Choroid plexus epithelial cell (primary cell): ENCODE data around the gene SEMA3F.

ENCODE experiments used
- DNase-seq: peaks from one replicate; pipeline ENCODE4 v3.0.0-alpha.2; 2010; ENCODE audit warnings: low read depth
- H3K4me3 ChIP-seq: 2 replicates; pipeline ENCODE4 v1.5.1; 2011; ENCODE audit warnings: low read depth, mild to moderate bottlenecking, control low read depth, low read length, moderate library complexity
- TF ChIP-seq, protein P1 (sequence below): conservative IDR thresholded peaks from 2 replicates; pipeline ENCODE4 v1.5.1; 2011; ENCODE audit warnings: low read depth, mild to moderate bottlenecking, control low read depth, inconsistent platforms, low read length, moderate library complexity

Gene SEMA3F

DNA sequence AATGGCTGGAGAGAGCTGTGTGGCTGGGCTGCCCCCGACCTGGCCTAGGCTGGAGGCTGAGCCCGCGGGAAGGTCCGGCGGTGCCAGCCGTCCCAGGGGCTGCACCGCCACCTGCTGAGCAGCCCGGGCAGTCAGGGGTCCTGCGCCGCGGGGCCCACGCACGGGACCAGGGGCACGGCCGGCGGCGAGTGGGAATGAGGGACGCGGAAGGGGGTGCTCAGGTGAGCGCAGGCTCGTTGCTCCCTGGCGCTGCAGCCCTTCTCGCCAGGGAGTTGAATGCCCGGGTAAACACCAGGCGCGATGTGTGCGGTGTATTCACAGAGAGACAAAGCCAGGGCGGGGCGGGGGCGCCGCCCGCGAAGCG lies 666 bp upstream of the SEMA3F start:
- DNase-seq = no peak
- TF ChIP-seq, protein P1, sequence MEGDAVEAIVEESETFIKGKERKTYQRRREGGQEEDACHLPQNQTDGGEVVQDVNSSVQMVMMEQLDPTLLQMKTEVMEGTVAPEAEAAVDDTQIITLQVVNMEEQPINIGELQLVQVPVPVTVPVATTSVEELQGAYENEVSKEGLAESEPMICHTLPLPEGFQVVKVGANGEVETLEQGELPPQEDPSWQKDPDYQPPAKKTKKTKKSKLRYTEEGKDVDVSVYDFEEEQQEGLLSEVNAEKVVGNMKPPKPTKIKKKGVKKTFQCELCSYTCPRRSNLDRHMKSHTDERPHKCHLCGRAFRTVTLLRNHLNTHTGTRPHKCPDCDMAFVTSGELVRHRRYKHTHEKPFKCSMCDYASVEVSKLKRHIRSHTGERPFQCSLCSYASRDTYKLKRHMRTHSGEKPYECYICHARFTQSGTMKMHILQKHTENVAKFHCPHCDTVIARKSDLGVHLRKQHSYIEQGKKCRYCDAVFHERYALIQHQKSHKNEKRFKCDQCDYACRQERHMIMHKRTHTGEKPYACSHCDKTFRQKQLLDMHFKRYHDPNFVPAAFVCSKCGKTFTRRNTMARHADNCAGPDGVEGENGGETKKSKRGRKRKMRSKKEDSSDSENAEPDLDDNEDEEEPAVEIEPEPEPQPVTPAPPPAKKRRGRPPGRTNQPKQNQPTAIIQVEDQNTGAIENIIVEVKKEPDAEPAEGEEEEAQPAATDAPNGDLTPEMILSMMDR = no peak
- no peak overlapping the region for H3K4me3 ChIP-seq

DNA sequence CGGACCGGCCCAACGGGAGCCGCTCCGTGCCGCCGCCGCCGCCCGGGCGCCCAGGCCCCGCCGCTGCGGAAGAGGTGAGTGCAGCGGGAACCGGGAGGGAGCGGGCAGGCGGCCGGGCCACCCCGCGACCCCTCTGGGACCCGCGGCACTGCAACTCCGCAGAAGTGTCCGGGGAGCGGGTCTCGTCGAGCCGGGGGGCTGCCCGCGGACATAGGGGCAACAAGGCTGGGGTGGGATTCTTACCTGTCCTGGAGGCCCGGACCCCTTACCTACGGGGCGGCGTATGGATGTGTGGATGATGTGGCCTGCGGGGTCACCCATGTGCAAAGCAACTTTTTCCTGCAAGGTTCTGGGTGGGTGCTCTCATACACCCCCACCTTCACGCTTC lies 361 bp downstream of the SEMA3F start:
- TF ChIP-seq, protein P1 = no peak
- peak overlapping the region; percentile 44 for H3K4me3 ChIP-seq
- DNase-seq = no peak

DNA sequence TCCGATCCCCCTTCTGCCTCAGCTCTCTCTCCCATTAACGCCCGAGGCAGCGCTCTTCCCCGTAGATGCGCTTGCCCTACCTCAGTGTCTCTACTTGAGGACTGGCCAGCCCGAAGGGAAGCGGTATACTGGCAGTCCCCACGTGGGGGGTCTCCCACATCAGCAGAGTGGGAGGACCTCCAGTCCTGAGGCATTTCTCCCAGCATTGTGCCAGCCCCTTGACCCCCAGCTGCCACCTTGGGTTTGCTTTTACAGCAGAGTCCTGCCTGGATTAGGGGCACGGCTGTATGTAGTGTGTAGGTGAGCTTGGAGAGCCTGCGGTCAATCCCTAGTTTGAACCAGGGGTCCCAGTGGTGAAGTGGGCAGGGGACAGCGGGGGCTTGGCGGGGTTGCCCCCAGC lies 767 bp downstream of the SEMA3F start:
- H3K4me3 ChIP-seq = no peak overlapping the region
- no peak for DNase-seq
- TF ChIP-seq, protein P1 = no peak

DNA sequence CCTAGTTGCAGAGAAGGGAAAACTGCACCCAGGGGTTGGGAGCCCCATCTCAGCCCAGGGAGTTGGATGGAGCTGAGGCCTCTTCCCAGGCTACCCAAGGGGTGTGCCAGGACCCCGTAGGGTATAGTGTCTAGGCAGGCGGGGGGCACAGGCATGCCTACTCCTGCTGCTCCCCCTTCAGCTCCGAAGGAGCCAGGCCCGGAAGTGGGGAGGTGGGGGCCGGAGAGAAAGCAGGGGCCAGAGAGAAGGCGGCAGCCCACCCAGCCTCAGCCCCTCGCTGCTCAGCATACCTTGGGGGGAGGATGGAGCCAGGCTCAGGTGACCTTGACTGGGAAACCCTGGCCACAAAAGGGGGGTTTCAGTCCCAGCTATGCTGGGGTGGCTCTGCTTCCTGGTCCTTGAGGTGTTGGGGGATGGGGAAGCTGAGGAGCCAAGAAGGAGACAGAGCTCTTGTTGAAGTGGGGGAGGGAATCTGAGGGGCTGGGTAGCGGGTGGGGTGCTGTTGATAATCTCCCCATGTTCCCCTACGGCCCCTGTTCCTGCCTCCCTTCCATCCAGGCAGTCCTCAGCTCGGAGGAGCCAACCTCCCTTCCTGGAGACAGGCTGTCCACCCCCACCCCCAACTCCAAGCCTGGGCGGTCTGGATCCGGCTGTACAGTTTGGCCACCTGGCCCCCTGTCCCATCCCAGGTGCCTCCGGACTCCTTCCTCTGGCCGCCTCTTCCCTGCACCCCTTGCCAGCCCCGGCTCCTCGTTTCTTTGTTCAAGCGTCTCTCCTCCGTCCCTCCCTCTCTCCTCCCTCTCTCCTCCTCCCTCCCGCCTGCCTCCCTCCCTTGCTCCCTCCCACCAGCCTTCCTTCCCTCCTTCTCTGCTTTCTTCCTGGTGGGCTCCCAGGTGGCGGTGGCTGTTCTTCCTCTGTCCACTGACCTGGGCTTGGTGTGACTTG lies 1.7 kb downstream of the SEMA3F start:
- H3K4me3 ChIP-seq = peak overlapping the region; percentile 47
- TF ChIP-seq, protein P1 = no peak
- DNase-seq = peak; percentile 25

DNA sequence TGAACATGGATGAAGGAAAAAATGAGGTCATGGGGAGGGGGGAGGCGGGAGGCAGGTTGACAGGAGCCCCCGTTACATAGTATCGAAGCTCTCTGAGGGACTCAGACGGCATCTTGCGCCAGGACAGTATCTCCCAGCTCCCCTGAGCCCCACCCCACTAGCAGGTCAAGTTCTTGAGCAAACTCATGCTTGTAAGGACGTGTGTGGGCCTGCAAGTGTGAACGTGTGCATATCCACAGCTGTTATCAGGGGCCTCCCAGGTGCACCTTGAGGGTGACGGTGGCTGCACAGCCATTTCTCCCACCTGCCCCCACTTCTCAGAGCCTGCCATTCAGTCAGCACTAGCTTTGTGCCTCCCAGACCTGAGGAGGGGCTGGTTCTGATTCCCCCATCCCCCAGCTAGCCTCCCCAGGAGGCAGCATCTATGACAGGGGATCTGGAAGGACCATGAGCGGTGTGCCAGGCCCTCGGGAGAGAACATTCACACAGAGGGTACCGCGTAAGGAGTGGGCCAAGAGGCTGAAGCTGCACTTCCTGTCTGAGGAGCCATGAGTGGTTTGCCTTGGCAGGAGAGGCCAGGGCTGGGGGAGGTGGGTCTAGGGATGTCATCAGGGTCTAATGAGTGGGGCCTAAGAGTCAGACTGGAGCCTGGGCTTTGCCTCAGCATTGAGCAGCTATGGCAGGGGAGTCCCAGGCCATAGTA lies 2.9 kb downstream of the SEMA3F start:
- DNase-seq = no peak
- TF ChIP-seq, protein P1 = no peak

DNA sequence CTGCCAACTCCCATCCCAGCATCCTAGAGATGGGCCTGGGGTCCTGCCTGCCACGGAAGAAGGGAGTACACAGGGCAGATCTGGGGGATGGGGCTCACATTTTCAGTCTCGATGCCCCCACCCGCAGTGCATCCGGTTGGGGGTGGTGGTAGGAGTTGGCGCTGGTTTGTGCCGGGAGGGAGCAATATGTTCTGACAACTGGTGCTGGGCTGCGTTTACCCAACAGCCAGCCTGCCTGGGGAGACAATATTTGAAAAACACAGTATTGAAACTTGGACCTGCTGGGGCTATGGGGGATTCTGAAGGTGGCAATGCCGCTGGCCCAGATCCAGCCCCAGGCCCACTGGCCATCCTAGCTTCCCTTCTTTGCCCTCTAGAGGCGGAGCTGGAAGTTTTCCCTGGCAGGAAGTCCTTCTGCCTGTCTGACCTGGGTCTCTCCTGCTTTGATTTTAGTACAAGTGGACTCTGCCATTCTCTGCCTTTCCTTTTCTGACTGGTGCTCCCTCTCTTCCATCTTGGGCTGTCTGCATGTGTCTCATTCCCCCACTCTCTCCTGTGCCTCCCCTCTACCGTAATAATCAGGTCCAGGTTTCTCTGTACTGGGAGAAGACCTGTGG lies 3.5 kb downstream of the SEMA3F start:
- TF ChIP-seq, protein P1 = no peak
- DNase-seq = no peak
- no peak overlapping the region for H3K4me3 ChIP-seq

More for the DNA sequence above, 2.9 kb downstream of the SEMA3F start:
- H3K4me3 ChIP-seq = no peak overlapping the region
